Activated CD4-positive, CD25-positive, alpha-beta regulatory T cell treated with anti-CD3 and anti-CD28 coated beads, Interleukin-2, amount 50 U/mL, for 16 hours (primary cell): ENCODE results near the gene MEPCE.
"Not testable (repeated sequence)": the region's sequence is repeated elsewhere in the genome, so short reads cannot be mapped to it uniquely, and the experiment has no call there.

Source experiments
- DNase-seq: peaks from one replicate; pipeline ENCODE4 v3.0.0-alpha.2; 2020; ENCODE audit warnings: low read depth, low spot score

The MEPCE gene

GRCh38 chr7:100433592-100434296, 4.1 kb downstream of the MEPCE start:
- no peak for DNase-seq

- no peak for DNase-seq
These were observed 4.9 kb downstream of the MEPCE start for GRCh38 chr7:100434297-100435144.

DNA sequence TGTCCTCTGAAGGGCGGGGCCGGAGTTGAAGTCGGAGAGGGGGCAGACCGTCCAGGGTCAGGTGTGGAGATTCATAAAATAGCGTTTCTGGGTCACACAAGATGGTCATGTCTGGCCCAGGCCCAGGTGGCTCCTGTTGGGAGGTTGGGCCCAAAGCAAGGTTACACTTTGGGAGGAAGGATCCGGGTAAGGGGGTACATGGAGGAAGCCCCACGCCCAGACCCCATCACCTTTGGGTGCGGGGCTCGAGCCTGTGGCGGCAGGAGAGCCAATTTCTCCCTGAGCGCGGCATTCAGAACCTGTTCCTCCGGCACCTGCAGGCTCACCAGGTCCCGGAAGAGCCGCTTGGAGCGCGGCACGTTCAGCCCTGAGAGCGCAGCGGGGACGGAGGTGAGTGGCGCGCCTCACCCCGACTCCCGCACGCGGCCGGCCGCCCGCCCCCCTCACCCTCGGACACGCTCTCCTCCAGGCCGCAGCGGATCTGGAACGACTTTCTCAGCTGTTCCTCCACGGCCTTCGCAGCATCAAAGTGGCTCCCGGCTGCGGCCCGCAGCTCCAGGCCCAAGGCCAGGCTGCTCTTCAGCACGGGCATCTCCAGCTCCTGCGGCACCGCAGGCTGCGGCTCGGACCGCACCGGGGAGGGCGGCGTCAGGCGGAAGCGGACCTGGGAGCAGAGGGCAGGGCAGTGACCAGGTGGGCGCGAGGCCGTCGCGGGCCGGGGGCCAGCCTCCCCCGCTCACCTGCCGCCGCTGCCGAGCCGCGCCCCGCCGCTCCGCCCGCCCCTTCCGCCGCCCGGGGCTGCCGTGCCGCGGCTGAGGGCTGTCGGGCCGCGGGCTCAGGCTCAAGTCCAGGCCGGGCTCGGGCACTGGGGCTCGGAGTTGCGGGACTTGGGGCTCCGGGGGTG, 6.0 kb downstream of the MEPCE start:
- no peak for DNase-seq

DNA sequence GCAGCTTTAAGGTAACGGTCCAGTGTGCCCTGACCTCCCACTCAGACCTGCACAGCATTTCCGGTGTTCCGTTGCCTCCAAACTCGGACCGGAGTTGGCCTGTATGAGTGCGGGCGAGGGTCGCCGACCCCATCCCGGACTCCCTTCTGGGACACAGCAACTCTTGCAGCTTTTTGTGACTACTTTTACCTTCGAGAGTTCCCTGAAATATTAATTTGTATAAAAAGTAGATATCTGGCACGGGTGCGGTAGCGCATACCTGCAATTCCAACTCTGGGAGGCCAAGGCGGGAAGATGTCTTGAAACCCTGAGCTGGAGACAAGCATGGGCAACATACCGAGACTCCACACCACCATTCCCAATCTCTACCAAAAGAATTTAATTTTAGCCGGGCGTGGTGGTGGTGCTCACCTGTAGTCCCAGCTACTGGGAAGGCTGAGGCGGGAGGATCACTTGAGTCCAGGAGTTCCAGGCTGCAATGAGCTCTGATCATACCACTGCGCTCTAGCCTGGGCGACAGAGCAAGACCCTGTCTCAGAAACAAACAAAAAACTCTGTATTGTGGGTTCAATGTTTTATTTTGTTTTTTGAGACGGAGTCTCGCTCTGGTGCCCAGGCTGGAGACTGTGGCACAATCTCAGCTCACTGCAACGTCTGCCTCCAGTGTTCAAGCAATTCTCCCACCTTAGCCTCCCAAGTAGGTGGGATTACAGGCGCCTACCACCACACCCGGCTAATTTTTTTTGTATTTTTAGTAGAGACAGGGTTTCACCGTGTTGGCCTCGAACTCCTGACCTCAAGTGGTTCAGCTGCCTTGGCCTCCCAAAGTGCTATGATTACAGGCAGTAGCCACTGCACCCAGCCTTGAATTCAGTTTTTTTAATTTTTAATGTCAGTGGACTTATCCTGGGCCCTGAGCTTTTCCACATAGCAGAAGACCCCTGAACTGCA, 7.8 kb downstream of the MEPCE start:
- no peak for DNase-seq

DNA sequence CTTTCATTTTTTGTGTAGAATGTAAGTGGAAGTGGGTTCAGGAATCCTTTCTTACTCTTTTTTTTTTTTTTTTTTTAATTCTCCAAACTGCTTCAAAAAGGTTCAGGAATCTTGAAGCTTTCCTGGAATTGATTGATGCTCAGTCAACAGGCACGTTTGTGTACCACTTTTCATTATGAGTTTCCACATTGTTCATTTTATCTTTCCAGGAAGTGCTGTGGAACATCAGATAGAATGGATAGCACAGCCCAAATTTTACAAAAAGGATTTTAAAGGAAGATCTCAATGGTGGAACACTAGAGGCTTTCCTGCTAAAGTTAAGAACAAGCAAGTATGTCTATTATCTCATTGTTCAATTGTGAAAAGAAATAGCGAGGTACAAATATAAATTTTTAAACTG, 8.5 kb downstream of the MEPCE start:
- DNase-seq = no peak

GRCh38 chr7:100438731-100439130, 9.1 kb downstream of the MEPCE start:
- DNase-seq = not testable (repeated sequence)

- DNase-seq = not testable (repeated sequence)
These were observed 9.6 kb downstream of the MEPCE start for GRCh38 chr7:100439244-100439643.

DNA sequence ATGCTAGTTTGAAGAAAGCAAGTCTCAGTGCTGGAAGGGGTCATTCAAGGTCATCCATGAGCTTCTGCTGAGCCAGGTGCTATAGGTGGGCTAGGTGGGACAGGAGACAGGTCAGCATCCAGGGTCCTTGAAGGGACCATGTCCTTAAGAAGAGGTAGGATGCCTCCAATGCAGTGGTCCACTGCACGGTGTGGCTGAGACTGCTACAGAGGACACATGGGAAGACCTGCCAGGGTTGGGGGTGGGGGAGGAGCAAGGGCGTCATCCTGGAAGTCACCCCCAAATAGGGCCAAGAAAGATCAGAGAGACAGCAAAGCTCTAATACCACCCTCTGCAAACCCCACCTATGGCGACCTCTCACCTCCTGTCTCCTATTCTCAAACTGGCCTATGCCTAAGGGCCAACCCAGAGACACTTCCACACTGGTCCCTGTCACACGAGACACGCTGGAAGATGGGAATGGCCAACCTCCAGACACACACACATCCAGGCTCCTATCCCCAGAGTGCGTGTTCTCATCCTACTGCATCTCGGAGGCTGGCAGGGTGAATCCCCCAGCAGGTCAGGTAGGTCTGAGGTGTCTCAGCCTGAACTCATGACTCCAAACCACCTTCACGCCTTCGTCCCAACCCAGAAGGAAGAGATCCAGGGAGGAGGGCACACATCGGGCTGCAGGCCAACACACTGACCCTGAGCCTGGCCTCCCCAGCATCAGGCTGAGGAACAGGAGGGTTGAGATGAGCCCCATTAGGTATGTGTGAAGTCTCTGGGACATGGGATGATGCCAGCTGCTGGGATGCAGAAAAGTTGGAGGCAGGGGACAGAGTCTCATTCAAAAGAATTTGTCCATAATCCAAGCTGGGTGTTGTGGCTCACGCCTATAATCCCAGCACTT, 12.3 kb downstream of the MEPCE start:
- DNase-seq = no peak

DNA sequence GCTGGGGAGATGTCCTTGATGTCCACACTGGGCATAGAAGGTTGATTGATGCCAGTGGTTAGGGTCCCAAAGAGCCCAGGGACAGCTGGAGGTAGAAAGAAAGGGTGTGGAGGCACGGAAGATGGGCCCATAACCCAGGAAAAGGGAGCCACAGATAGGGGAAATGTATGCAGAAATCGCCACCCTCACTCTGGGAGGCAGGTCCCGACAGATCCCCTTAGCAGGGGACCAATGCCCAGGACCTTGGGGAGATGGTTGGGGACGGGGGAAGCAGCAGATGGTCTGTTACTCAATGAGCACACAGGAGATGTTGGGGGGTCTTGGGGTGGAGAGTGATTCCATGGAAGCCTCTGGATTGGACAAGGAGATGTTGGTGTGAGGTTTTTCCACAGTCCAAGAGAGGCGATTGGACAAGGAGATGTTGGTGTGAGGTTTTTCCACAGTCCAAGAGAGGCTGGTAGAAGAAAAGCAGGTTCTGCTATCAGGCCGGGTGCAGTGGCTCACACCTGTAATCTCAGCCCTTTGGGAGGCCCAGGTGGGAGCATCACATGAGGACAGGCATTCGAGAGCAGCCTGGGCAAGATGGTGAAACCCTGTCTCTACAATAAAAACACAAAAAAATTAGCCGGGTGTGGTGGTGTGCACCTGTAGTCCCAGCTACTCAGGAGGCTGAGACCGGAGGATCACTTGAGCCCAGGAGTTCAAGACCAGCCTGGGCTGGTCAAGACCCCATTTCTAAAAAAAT, 13.6 kb downstream of the MEPCE start:
- DNase-seq = no peak

DNA sequence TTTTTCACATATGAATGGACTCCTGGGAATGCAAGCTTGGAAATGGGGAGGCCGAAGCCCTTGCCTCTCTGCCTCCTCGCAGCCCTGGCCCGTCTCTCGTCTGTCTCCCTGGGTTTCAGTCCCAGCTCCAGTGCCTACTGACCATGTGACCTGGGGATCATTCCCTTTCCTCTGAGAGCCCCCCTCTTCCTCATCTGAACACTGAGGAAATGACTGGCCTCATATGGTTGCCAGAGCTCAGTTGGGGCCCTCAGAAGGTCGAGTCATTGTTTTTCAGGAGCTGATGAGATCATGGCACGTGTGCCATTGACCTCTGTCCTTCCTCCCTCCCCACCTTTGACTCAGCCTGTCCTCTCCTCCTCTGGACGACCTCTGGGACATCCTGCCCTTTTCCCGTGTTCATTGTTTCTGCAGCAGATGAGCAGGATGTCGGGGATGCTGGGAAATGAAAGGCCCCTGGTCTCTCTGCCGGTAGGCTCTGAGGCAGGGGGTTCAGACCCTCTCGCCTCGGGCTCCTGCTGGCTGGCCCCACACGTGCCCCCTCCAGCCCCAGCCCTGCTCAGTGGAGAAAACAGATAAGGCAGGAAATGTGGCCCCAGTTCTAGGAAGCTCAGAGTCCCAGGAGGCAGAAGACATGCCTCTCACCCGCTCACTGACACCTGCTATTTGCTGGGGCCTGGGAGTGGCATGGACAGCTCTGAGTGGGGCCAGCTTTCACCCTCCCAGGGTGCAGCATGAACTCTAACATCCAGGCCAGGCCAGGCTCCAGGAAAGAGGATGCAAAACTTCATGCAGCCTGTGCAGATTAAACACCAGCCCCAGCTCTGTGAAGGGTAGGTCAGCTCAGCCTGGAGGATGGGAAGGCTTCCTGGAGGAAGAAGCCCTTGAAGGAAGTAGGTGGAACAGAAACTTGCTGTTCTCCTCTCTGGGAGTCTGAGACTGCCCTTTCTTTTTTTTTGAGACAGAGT, 15.0 kb downstream of the MEPCE start:
- DNase-seq = no peak

DNA sequence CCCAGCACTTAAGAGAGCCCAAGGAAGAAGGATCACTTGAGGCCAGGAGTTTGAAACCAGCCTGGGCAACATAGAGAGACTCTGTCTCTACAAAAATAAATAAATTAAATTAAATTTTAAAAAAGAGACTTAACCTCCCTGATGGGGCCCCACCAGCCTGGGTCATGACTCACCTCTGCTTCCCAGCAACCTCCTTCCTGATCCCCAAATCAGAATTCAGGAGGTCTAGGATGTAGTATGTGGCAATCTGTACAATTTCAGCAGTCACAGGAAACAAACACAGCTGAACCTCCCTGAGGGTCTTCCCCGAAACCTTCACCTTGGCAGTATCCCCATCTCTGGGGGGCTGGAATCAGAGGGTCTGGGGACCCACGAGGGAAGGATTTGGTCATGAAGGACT, 16.4 kb downstream of the MEPCE start:
- DNase-seq = no peak

GRCh38 chr7:100447363-100447762, 17.7 kb downstream of the MEPCE start:
- DNase-seq = not testable (repeated sequence)

DNA sequence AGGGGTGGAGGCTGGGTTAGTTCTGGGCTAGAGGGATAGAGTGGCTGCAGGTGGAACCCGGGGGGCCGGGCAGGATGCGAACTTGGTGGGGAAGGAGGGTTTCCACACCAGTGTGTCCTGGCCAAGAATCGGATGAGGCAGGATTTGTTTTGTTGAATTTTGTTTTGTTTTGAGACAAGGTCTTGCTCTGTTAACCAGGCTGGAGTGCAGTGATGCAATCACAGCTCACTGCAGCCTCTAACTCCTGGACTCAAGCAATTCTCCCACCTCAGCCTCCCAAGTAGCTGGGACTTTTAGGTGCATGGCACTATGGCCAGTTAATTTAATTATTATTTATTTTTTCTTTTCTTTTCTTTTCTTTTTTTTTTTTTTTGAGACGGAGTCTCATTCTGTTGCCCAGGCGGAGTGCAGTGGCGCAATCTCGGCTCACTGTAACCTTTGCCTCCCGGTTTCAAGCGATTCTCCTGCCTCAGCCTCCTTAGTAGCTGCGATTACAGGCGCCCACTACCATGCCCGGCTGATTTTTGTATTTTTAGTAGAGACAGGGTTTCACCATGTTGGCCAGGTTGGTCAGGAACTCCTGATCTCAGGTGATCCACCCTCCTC, 19.7 kb downstream of the MEPCE start:
- no peak for DNase-seq

DNA sequence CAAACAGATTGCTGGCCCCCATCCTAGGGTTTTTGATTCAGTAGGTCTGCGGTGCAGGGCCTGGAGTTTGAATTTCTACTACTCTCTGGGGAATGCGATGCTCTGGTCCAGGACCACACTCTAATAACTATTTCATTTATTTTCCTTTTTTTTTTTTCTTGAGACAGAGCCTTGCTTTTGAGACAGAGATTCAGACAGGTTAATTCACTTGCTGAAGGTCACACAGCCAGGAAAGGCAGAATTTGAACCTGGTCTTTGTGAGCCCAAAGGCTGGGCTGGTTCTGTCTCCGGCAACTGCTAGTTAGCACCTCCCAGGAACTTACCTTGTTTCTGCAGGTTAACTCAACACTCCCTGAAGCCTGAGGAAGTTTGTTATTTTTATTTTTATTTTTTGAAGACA, 22.9 kb downstream of the MEPCE start:
- no peak for DNase-seq

DNA sequence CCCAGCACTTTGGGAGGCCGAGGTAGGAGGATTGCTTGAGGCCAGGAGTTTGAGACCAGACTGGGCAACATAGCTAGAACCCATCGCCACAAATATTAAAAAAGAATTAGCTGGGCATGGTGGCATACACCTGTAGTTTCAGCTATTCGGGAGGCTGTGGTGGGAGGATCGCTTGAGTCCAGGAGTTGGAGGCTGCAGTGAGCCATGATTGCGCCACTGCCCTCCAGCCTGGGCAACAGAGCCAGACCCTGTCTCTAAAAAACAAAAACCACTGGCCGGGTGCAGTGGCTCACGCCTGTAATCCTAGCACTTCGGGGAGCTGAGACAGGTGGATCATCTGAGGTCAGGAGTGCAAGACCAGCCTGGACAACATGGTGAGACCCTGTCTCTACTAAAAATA, 24.2 kb downstream of the MEPCE start:
- not testable (repeated sequence) for DNase-seq

- DNase-seq = no peak
These were observed 25.6 kb downstream of the MEPCE start for GRCh38 chr7:100455206-100455605.

DNA sequence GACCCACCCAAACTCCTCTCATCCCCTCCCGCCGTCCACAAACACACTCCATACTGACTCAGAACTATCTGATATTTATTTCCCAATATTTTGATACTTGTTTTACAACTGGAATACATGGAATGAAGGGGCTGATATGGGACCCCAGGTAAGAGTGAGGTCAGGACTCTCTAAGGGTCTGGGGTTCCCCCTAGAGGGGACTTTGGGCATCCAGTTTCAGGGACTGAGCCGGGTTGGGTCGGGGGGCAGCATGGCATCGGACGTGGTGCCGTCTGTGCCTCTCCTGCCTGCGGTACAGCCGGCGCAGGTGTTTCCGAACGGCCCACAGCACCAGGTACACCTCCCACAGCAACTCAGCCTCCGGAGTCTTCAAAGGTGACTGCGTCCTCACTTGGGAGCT, 26.9 kb downstream of the MEPCE start:
- no peak for DNase-seq

- no peak for DNase-seq
These were observed 27.4 kb downstream of the MEPCE start for GRCh38 chr7:100457033-100457432.
